ENCODE results near the gene RPA3.

Gene RPA3

GRCh38 chr7:7617550-7617949, 100.9 kb downstream of the RPA3 start:
- no peak overlapping the region for H3K4me3 ChIP-seq (replicated peaks; ENCODE audit: insufficient read depth, low read length)
- no peaks in the 10 kb centered on the region for H3K27me3 ChIP-seq (ENCODE audit: insufficient read depth, poor library complexity, severe bottlenecking)
- TF ChIP-seq REST (IDR thresholded peaks at IDR 0.05; ENCODE audit: insufficient replicate concordance, low read depth), result no peak
- TF ChIP-seq CTCF (IDR thresholded peaks at IDR 0.05; ENCODE audit: insufficient read depth, low read length), result no peak
- TF ChIP-seq GABPA (IDR thresholded peaks at IDR 0.05; ENCODE audit: low read depth), result no peak
- TF ChIP-seq POLR2AphosphoS5 (IDR thresholded peaks at IDR 0.05; ENCODE audit: low read depth), result no peak
- TF ChIP-seq SPI1 (IDR thresholded peaks at IDR 0.05; ENCODE audit: borderline replicate concordance, low read depth), result no peak
- no peak overlapping the region for H3K27ac ChIP-seq (replicated peaks)
- DNase-seq (ENCODE audit: low read depth in 1 of 2, low spot score in 1 of 2), result no peak

- Histone ChIP-seq H3K27me3 (ENCODE audit: insufficient read depth, poor library complexity, severe bottlenecking) (no peaks in the 10 kb centered on the region), H3K4me3 (replicated peaks; ENCODE audit: insufficient read depth, low read length) (no peak overlapping the region), H3K27ac (replicated peaks) (no peak overlapping the region)
- DNase-seq (ENCODE audit: low read depth in 1 of 2, low spot score in 1 of 2), result no peak
- TF ChIP-seq REST (IDR thresholded peaks at IDR 0.05; ENCODE audit: insufficient replicate concordance, low read depth) (no peak), CTCF (IDR thresholded peaks at IDR 0.05; ENCODE audit: insufficient read depth, low read length) (no peak), POLR2AphosphoS5 (IDR thresholded peaks at IDR 0.05; ENCODE audit: low read depth) (no peak), SPI1 (IDR thresholded peaks at IDR 0.05; ENCODE audit: borderline replicate concordance, low read depth) (no peak), GABPA (IDR thresholded peaks at IDR 0.05; ENCODE audit: low read depth) (no peak)
Measured at GRCh38 chr7:7614018-7614741, 104.2 kb downstream of the RPA3 start.

GRCh38 chr7:7613210-7613609, 105.2 kb downstream of the RPA3 start:
- no peaks in the 10 kb centered on the region for H3K27me3 ChIP-seq (ENCODE audit: insufficient read depth, poor library complexity, severe bottlenecking)
- H3K27ac ChIP-seq (replicated peaks), result no peak overlapping the region
- no peak for TF ChIP-seq REST (IDR thresholded peaks at IDR 0.05; ENCODE audit: insufficient replicate concordance, low read depth)
- no peak for TF ChIP-seq CTCF (IDR thresholded peaks at IDR 0.05; ENCODE audit: insufficient read depth, low read length)
- no peak for TF ChIP-seq SPI1 (IDR thresholded peaks at IDR 0.05; ENCODE audit: borderline replicate concordance, low read depth)
- TF ChIP-seq POLR2AphosphoS5 (IDR thresholded peaks at IDR 0.05; ENCODE audit: low read depth), result no peak
- TF ChIP-seq GABPA (IDR thresholded peaks at IDR 0.05; ENCODE audit: low read depth), result no peak
- no peak overlapping the region for H3K4me3 ChIP-seq (replicated peaks; ENCODE audit: insufficient read depth, low read length)
- DNase-seq (ENCODE audit: low read depth in 1 of 2, low spot score in 1 of 2), result no peak

Measured in HL-60 (cell line).